Gastrocnemius medialis (tissue), 4 donors: Measurements from ENCODE around the gene GSG1L.

Experiments
- POLR2A ChIP-seq, 2 donors: fragments of 450-650 bp; IDR thresholded peaks; one replicate each; pipeline ENCODE4 v1.6.1; 2017; ENCODE audit warnings: antibody characterized with exemption in 2 of 2, mild to moderate bottlenecking in 2 of 2, moderate library complexity in 2 of 2
- TF ChIP-seq, protein P1 (sequence below), 5 experiments: fragments of 450-650 bp in 3 of 5; fragments of 200-600 bp in 2 of 5; sonication (generic) in 2 of 5; IDR thresholded peaks in 4 of 5; conservative IDR thresholded peaks in 1 of 5; 1 replicate in 4 of 5; 2 replicates in 1 of 5; pipeline ENCODE4 v1.5.1; 2016 to 2019; ENCODE audit warnings: antibody characterized with exemption in 5 of 5, mild to moderate bottlenecking in 3 of 5, moderate library complexity in 3 of 5

DNA sequence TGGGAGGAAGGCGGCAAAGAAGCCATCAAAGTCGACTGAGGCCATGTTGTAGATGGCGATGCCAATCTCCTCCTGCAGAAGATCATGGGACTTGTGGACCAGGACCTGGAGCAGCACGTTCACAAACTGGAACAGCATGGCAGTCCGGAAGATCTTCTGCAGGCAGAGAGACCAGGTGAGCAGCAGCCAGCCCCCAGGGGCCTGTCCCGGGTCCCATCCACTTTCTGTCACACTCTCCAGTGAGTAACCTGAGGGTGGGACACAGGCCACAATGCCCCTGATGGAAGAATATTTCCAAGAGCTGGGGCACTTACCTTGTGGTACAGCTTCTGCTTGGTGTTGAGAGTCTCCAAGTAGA is 38.0 kb upstream of the GSG1L start:
- TF ChIP-seq POLR2A (IDR thresholded peaks at IDR 0.05) = no peak
- TF ChIP-seq, protein P1, sequence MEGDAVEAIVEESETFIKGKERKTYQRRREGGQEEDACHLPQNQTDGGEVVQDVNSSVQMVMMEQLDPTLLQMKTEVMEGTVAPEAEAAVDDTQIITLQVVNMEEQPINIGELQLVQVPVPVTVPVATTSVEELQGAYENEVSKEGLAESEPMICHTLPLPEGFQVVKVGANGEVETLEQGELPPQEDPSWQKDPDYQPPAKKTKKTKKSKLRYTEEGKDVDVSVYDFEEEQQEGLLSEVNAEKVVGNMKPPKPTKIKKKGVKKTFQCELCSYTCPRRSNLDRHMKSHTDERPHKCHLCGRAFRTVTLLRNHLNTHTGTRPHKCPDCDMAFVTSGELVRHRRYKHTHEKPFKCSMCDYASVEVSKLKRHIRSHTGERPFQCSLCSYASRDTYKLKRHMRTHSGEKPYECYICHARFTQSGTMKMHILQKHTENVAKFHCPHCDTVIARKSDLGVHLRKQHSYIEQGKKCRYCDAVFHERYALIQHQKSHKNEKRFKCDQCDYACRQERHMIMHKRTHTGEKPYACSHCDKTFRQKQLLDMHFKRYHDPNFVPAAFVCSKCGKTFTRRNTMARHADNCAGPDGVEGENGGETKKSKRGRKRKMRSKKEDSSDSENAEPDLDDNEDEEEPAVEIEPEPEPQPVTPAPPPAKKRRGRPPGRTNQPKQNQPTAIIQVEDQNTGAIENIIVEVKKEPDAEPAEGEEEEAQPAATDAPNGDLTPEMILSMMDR (IDR thresholded peaks at IDR 0.05 in 4 of 5, conservative IDR thresholded peaks at IDR 0.05 in 1 of 5) = no peak
